Tibial nerve (tissue), 4 donors: Measurements from ENCODE around the gene CIROP.

Source experiments
- EP300 ChIP-seq, 2 donors: sonication (generic); formaldehyde crosslinking; IDR thresholded peaks; one replicate each; pipeline ENCODE4 v1.6.1; 2017; ENCODE audit warnings: antibody characterized with exemption in 2 of 2, mild to moderate bottlenecking in 1 of 2
- POLR2A ChIP-seq, 2 donors: fragments of 450-650 bp; IDR thresholded peaks; one replicate each; pipeline ENCODE4 v1.6.1; 2017; ENCODE audit warnings: antibody characterized with exemption in 2 of 2, mild to moderate bottlenecking in 2 of 2, moderate library complexity in 2 of 2
- TF ChIP-seq, protein P1 (sequence below), 5 experiments: fragments of 200-600 bp in 3 of 5; fragments of 450-650 bp in 2 of 5; sonication (generic) in 3 of 5; IDR thresholded peaks; one replicate each; pipeline ENCODE4 v1.5.1; 2016 to 2019; ENCODE audit warnings: antibody characterized with exemption in 5 of 5, mild to moderate bottlenecking in 3 of 5, moderate library complexity in 2 of 5

DNA sequence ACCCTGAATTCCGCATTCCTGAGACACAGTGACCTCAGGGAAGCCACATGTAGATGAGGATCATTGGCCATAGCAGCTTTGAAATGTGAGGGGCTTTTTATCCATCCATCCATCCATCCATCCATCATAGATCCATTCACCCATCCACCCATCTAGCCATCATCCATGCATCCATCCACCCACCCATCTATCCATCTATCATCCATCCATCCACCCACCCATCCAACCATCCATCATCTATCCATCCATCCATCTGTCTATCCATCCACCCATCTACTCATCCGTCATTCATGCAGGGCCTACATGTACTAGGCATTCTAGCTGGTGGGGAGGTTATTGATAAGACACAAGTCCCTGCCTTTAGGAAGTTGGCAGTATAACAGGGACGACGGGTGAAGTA lies 42.2 kb upstream of the CIROP start:
- TF ChIP-seq POLR2A (IDR thresholded peaks at IDR 0.05) (no peak), EP300 (IDR thresholded peaks at IDR 0.05) (no peak)
- TF ChIP-seq, protein P1, sequence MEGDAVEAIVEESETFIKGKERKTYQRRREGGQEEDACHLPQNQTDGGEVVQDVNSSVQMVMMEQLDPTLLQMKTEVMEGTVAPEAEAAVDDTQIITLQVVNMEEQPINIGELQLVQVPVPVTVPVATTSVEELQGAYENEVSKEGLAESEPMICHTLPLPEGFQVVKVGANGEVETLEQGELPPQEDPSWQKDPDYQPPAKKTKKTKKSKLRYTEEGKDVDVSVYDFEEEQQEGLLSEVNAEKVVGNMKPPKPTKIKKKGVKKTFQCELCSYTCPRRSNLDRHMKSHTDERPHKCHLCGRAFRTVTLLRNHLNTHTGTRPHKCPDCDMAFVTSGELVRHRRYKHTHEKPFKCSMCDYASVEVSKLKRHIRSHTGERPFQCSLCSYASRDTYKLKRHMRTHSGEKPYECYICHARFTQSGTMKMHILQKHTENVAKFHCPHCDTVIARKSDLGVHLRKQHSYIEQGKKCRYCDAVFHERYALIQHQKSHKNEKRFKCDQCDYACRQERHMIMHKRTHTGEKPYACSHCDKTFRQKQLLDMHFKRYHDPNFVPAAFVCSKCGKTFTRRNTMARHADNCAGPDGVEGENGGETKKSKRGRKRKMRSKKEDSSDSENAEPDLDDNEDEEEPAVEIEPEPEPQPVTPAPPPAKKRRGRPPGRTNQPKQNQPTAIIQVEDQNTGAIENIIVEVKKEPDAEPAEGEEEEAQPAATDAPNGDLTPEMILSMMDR (IDR thresholded peaks at IDR 0.05) = no peak
